ENCODE data around the gene OSBPL5. TPM values are rescaled to one million over a fixed set of nuclear protein-coding genes. Genes with fewer than 3 reads are reported as not detected.

OSBPL5 gene
- total and polyA plus RNA-seq, 2 donors = 28.2 to 42.3 TPM

DNA sequence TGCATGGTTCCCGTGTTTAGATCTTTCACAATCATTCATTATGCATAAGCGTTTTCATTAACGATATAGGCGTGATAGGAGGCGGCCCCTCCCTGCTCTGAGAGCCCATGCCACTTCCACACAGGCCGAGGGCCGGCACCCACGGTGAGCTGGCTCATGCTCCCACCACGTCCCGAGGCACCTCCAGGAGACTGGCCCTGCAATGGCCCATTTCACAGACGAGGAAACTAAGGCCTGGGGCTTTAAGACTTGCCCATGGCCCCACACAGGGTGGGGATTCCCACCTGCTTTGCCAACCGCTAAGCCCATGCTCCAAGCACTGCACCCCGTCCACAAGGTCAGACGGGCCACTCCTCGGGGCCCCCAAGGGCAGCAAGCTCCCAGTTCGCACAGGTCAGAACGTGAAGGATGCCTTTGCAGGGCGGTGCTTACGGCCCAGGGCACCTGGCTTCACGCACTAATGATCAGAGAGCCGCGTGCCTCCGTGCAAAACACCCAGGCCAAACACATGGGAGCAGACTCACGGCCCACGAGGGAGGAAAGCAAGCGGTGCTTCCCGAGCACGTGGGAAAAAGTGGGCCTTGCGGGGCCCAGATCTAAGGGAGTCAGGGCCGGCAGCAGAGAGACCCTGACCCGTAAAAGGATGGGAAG lies 8.3 kb downstream of the OSBPL5 start:
- DNase-seq (ENCODE audit: low read depth in 6 of 9, low spot score in 9 of 9) = no peak
- Histone ChIP-seq H3K27me3 (ENCODE audit: control insufficient read depth in 2 of 2, insufficient read depth in 1 of 2, low read length in 1 of 2) (no peaks in the 10 kb centered on the region), H3K27ac (ENCODE audit: low read depth in 1 of 2, low read length in 1 of 2) (no peak overlapping the region), H3K4me3 (ENCODE audit: low read length in 2 of 2) (no peak overlapping the region), H3K4me1 (ENCODE audit: control insufficient read depth in 2 of 2, insufficient read depth in 2 of 2, low read length in 2 of 2) (peaks cover 43 to 67% of the 10 kb centered on the region in 2 donors), H3K9me3 (ENCODE audit: control insufficient read depth in 2 of 2, insufficient read depth in 1 of 2, low read length in 1 of 2) (peaks cover 0 to 7% of the 10 kb centered on the region in 2 donors), H3K36me3 (ENCODE audit: control insufficient read depth in 2 of 2, insufficient read depth in 2 of 2, low read length in 1 of 2) (peaks cover 36 to 58% of the 10 kb centered on the region in 2 donors)
- WGBS = 92% methylated on average over 31 of the region's 31 CpGs

DNA sequence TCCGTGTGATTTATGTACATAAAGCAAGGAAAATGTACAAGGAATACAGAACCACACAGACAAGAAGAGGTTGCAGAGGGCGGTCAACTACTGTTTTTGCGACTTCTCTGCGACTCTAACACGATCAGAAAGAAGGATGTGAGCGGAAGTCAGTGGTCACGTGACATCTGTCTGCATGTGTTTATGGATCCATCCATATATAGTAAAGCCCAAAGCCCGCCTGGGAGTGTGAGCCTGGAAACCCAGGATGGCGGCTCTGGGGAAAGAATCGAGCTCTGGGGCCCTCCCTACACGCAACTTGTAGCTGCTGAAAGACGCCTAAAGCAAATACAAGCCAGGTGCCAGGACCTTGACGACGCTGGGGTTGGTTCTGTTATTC lies 8.8 kb downstream of the OSBPL5 start:
- H3K4me1 ChIP-seq (ENCODE audit: control insufficient read depth in 2 of 2, insufficient read depth in 2 of 2, low read length in 2 of 2) = peaks cover 38 to 62% of the 10 kb centered on the region in 2 donors
- H3K36me3 ChIP-seq (ENCODE audit: control insufficient read depth in 2 of 2, insufficient read depth in 2 of 2, low read length in 1 of 2) = peaks cover 41 to 63% of the 10 kb centered on the region in 2 donors
- H3K27me3 ChIP-seq (ENCODE audit: control insufficient read depth in 2 of 2, insufficient read depth in 1 of 2, low read length in 1 of 2) = no peaks in the 10 kb centered on the region
- H3K9me3 ChIP-seq (ENCODE audit: control insufficient read depth in 2 of 2, insufficient read depth in 1 of 2, low read length in 1 of 2) = peaks cover 0 to 7% of the 10 kb centered on the region in 2 donors
- H3K4me3 ChIP-seq (ENCODE audit: low read length in 2 of 2) = no peak overlapping the region
- WGBS = 92% methylated on average over 14 of the region's 14 CpGs
- no peak for DNase-seq (ENCODE audit: low read depth in 6 of 9, low spot score in 9 of 9)
- H3K27ac ChIP-seq (ENCODE audit: low read depth in 1 of 2, low read length in 1 of 2) = no peak overlapping the region

DNA sequence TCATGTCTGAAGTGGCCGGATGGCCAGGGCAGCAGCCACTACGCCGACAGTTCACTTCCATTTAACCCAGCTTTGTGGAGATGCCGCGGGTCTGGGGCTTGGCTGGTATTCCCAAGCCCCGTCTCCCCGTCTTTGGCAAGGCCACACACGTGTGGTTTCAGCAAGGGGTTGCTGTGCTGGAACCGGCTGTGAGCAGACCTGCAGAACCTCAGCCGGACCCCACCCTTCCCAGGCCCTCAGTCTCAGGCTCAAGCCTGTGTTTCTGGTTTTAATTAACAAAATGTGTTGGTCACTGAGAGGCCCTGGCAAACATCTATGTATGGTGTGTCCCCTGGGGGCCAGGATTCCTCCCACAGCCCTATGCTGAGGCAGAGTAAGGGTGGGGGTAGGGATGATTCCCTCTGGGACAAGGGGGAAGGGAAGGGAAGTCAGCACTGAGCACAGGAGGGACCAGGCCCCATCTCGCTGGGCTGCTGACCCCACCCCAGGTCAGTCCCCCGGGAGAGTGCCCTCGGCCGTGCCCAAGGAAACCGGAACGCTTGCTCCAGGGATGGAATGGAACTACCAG lies 9.3 kb downstream of the OSBPL5 start:
- no peaks in the 10 kb centered on the region for H3K27me3 ChIP-seq (ENCODE audit: control insufficient read depth in 2 of 2, insufficient read depth in 1 of 2, low read length in 1 of 2)
- no peak overlapping the region for H3K4me3 ChIP-seq (ENCODE audit: low read length in 2 of 2)
- 84% methylated on average over 16 of the region's 16 CpGs for WGBS
- peaks cover 33 to 57% of the 10 kb centered on the region in 2 donors for H3K4me1 ChIP-seq (ENCODE audit: control insufficient read depth in 2 of 2, insufficient read depth in 2 of 2, low read length in 2 of 2)
- peaks cover 46 to 68% of the 10 kb centered on the region in 2 donors for H3K36me3 ChIP-seq (ENCODE audit: control insufficient read depth in 2 of 2, insufficient read depth in 2 of 2, low read length in 1 of 2)
- H3K9me3 ChIP-seq (ENCODE audit: control insufficient read depth in 2 of 2, insufficient read depth in 1 of 2, low read length in 1 of 2) = peaks cover 0 to 7% of the 10 kb centered on the region in 2 donors
- no peak for DNase-seq (ENCODE audit: low read depth in 6 of 9, low spot score in 9 of 9)
- no peak overlapping the region for H3K27ac ChIP-seq (ENCODE audit: low read depth in 1 of 2, low read length in 1 of 2)

DNA sequence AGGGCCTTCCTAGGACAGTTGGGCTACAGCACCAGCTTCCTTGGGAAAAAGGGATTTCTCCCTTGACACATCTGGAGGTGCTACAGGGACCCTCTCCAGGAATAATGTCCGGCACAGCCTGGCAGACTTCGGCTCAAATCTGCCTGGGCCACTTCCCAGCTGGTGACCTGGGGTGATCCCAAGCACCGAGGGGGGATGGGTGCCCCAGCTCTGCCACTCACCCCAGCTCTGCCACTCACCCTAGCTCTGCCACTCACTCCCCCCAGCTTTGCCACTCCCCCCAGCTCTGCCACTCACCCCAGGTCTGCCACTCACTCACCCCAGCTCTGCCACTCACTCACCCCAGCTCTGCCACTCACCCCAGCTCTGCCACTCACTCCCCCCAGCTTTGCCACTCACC lies 9.9 kb downstream of the OSBPL5 start:
- no peak overlapping the region for H3K27ac ChIP-seq (ENCODE audit: low read depth in 1 of 2, low read length in 1 of 2)
- H3K27me3 ChIP-seq (ENCODE audit: control insufficient read depth in 2 of 2, insufficient read depth in 1 of 2, low read length in 1 of 2) = no peaks in the 10 kb centered on the region
- peaks cover 0 to 7% of the 10 kb centered on the region in 2 donors for H3K9me3 ChIP-seq (ENCODE audit: control insufficient read depth in 2 of 2, insufficient read depth in 1 of 2, low read length in 1 of 2)
- DNase-seq (ENCODE audit: low read depth in 6 of 9, low spot score in 9 of 9) = no peak
- WGBS = 97% methylated on average over 3 of the region's 3 CpGs
- H3K4me3 ChIP-seq (ENCODE audit: low read length in 2 of 2) = no peak overlapping the region
- H3K36me3 ChIP-seq (ENCODE audit: control insufficient read depth in 2 of 2, insufficient read depth in 2 of 2, low read length in 1 of 2) = peaks cover 48 to 70% of the 10 kb centered on the region in 2 donors
- H3K4me1 ChIP-seq (ENCODE audit: control insufficient read depth in 2 of 2, insufficient read depth in 2 of 2, low read length in 2 of 2) = peaks cover 29 to 53% of the 10 kb centered on the region in 2 donors

DNA sequence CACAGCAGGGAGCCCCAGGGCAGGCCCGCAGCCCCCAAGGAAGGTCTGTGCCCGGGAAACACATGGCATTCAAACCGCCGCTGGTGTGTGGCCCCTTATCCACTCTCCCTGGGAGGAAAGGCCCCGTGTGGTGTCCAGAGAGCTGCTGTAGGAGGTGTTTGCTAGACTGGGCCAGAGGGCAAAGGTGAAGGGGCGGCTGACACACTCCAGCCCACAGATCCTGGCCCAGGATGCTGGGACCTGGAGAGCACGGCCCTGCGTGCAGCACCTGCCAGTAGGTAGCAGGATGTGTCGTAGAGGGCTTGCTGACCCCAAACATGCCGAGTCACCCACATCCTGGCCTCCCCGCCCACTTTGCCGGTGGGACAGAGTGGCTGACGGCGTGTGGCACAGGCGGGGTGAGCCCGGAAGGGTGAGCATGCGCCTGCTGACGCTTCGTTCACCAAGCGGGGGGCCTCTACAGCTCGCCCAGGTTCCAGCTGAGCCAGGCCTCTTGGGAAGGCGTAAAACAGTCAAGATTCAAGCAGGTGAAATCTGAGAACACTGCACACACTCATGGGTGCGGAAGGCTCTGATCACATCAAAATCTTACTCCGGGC lies 11.0 kb downstream of the OSBPL5 start:
- H3K4me1 ChIP-seq (ENCODE audit: control insufficient read depth in 2 of 2, insufficient read depth in 2 of 2, low read length in 2 of 2) = peaks cover 18 to 42% of the 10 kb centered on the region in 2 donors
- H3K4me3 ChIP-seq (ENCODE audit: low read length in 2 of 2) = no peak overlapping the region
- H3K27ac ChIP-seq (ENCODE audit: low read depth in 1 of 2, low read length in 1 of 2) = peak overlapping the region in 1 of 2 donors; percentile 3
- DNase-seq (ENCODE audit: low read depth in 6 of 9, low spot score in 9 of 9) = no peak
- H3K36me3 ChIP-seq (ENCODE audit: control insufficient read depth in 2 of 2, insufficient read depth in 2 of 2, low read length in 1 of 2) = peaks cover 53 to 79% of the 10 kb centered on the region in 2 donors
- no peaks in the 10 kb centered on the region for H3K27me3 ChIP-seq (ENCODE audit: control insufficient read depth in 2 of 2, insufficient read depth in 1 of 2, low read length in 1 of 2)
- 95% methylated on average over 24 of the region's 24 CpGs for WGBS
- H3K9me3 ChIP-seq (ENCODE audit: control insufficient read depth in 2 of 2, insufficient read depth in 1 of 2, low read length in 1 of 2) = peaks cover 0 to 7% of the 10 kb centered on the region in 2 donors

DNA sequence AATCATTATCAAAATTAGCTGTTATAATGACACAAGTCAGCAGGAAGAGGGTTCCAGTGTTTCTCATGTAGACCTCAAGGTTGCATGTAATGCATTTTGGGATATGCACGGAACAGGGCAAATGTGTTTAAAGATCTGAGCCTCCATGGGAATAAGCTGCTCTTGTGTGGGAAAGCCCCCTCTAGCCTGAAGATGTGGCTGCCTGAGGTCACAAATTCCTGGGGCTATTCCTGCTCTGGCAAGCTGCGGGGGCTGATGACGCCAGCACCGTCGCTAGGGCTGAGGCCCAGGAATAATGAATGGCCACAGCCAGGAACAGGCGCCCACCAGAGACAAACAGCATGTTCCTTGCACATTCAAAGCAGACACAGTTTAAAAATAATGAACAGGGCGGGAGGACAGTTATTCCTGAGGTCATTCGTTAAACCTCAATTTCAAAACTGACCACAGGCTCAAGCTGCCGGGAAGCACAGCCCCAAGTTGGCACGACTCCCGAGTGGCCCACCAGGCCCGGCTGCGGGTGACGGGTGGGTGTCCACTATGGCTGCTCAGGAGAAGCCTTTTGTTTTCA lies 11.7 kb downstream of the OSBPL5 start:
- WGBS = 94% methylated on average over 14 of the region's 14 CpGs
- Histone ChIP-seq H3K9me3 (ENCODE audit: control insufficient read depth in 2 of 2, insufficient read depth in 1 of 2, low read length in 1 of 2) (peaks cover 0 to 5% of the 10 kb centered on the region in 2 donors), H3K27ac (ENCODE audit: low read depth in 1 of 2, low read length in 1 of 2) (no peak overlapping the region), H3K4me3 (ENCODE audit: low read length in 2 of 2) (no peak overlapping the region), H3K36me3 (ENCODE audit: control insufficient read depth in 2 of 2, insufficient read depth in 2 of 2, low read length in 1 of 2) (peaks cover 59 to 81% of the 10 kb centered on the region in 2 donors), H3K27me3 (ENCODE audit: control insufficient read depth in 2 of 2, insufficient read depth in 1 of 2, low read length in 1 of 2) (no peaks in the 10 kb centered on the region), H3K4me1 (ENCODE audit: control insufficient read depth in 2 of 2, insufficient read depth in 2 of 2, low read length in 2 of 2) (peaks cover 15 to 34% of the 10 kb centered on the region in 2 donors)
- DNase-seq (ENCODE audit: low read depth in 6 of 9, low spot score in 9 of 9) = no peak

DNA sequence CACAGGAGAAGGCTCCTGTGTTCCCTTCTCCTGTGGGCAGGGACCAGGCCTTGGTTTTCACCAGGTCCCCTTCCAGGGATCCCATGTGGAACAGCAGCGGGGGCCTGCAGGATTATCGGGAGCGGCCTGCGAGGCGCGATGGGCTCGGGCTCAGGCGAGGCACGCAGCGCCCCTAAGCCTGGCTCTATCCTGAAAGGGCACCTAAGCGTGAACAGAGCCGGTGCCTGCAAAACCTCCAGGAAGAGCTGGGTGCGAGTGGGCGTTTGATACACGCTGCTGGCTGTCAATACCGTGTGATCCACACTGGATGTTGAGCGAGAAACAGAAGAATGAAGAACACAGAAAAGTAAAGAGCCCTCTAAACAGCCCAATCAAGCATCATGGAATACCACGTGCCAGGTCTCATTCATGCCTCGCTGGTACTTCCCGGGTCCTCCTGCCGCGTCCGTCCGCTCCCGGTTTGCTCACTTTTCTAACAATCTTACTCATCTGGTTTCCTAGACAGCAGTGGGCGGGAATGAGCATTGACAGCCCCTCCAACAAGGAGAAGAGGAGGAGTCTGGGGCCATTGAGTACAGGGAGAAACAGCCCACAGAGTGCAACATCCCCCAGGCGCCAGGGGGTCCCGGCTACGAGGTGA lies 12.5 kb downstream of the OSBPL5 start:
- no peak for DNase-seq (ENCODE audit: low read depth in 6 of 9, low spot score in 9 of 9)
- 96% methylated on average over 29 of the region's 29 CpGs for WGBS

DNA sequence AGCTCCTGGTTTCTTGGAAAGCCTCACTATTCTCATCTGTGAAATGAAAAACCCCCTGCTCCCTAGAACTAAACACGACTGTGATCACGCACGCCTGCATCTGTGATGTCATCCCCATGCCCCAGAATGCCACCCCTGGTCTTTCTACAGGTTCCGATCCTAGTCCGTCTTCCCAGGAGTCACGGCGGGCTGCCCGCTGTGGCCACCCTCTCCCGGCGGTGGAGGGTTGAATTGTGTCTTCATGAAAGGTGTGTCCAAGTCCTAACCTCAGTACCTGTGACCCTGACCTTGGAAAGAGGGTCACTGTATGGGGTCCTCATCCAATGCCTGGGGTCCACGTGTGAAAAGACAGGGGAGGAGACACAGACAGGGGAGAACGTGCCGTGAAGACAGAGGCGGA lies 14.4 kb downstream of the OSBPL5 start:
- peaks cover 0 to 10% of the 10 kb centered on the region in 2 donors for H3K4me1 ChIP-seq (ENCODE audit: control insufficient read depth in 2 of 2, insufficient read depth in 2 of 2, low read length in 2 of 2)

More for the DNA sequence above, 12.5 kb downstream of the OSBPL5 start:
- H3K36me3 ChIP-seq (ENCODE audit: control insufficient read depth in 2 of 2, insufficient read depth in 2 of 2, low read length in 1 of 2) = peaks cover 63 to 81% of the 10 kb centered on the region in 2 donors
- H3K27ac ChIP-seq (ENCODE audit: low read depth in 1 of 2, low read length in 1 of 2) = no peak overlapping the region
- H3K27me3 ChIP-seq (ENCODE audit: control insufficient read depth in 2 of 2, insufficient read depth in 1 of 2, low read length in 1 of 2) = no peaks in the 10 kb centered on the region
- H3K4me1 ChIP-seq (ENCODE audit: control insufficient read depth in 2 of 2, insufficient read depth in 2 of 2, low read length in 2 of 2) = peaks cover 10 to 26% of the 10 kb centered on the region in 2 donors
- no peaks in the 10 kb centered on the region for H3K9me3 ChIP-seq (ENCODE audit: control insufficient read depth in 2 of 2, insufficient read depth in 1 of 2, low read length in 1 of 2)
- no peak overlapping the region for H3K4me3 ChIP-seq (ENCODE audit: low read length in 2 of 2)

More for the DNA sequence above, 14.4 kb downstream of the OSBPL5 start:
- peaks cover 68 to 85% of the 10 kb centered on the region in 2 donors for H3K36me3 ChIP-seq (ENCODE audit: control insufficient read depth in 2 of 2, insufficient read depth in 2 of 2, low read length in 1 of 2)
- no peak for DNase-seq (ENCODE audit: low read depth in 6 of 9, low spot score in 9 of 9)
- 98% methylated on average over 14 of the region's 14 CpGs for WGBS
- H3K4me3 ChIP-seq (ENCODE audit: low read length in 2 of 2) = no peak overlapping the region
- no peak overlapping the region for H3K27ac ChIP-seq (ENCODE audit: low read depth in 1 of 2, low read length in 1 of 2)
- peaks cover 0 to 4% of the 10 kb centered on the region in 2 donors for H3K9me3 ChIP-seq (ENCODE audit: control insufficient read depth in 2 of 2, insufficient read depth in 1 of 2, low read length in 1 of 2)
- no peaks in the 10 kb centered on the region for H3K27me3 ChIP-seq (ENCODE audit: control insufficient read depth in 2 of 2, insufficient read depth in 1 of 2, low read length in 1 of 2)
